Neutrophil (primary cell): ENCODE data around the gene SLAMF7.

ENCODE experiments used
- H3K27ac ChIP-seq: fragments of 200-600 bp; sonication (generic); 2 replicates; pipeline ENCODE4 v1.5.1; 2016; ENCODE audit warnings: mild to moderate bottlenecking, moderate library complexity
- H3K27me3 ChIP-seq: fragments of 200-600 bp; sonication (generic); 2 replicates; pipeline ENCODE4 v1.6.0; 2016; ENCODE audit warnings: mild to moderate bottlenecking
- H3K36me3 ChIP-seq: fragments of 200-600 bp; sonication (generic); 2 replicates; pipeline ENCODE4 v1.5.1; 2017
- H3K4me1 ChIP-seq, 2 experiments: fragments of 200-600 bp in 1 of 2; sonication (generic) in 1 of 2; 1 replicate in 1 of 2; 2 replicates in 1 of 2; pipeline versions ENCODE4 v1.5.1 to v1.6.1; 2013 to 2016; ENCODE audit warnings: low read depth in 1 of 2, low read length in 1 of 2, mild to moderate bottlenecking in 1 of 2, moderate library complexity in 1 of 2; ENCODE audit not compliant: control insufficient read depth in 1 of 2, insufficient read depth in 1 of 2
- H3K4me3 ChIP-seq, 2 experiments: fragments of 200-600 bp in 1 of 2; sonication (generic) in 1 of 2; 1 replicate in 1 of 2; 2 replicates in 1 of 2; pipeline ENCODE4 v1.5.1; 2013 to 2016; ENCODE audit warnings: low read depth in 1 of 2, low read length in 1 of 2, mild to moderate bottlenecking in 1 of 2, moderate library complexity in 1 of 2
- H3K9me3 ChIP-seq: fragments of 200-600 bp; sonication (generic); 2 replicates; pipeline ENCODE4 v1.5.1; 2016
- TF ChIP-seq, protein P1 (sequence below): fragments of 200-600 bp; sonication (generic); IDR thresholded peaks from 2 replicates; pipeline ENCODE4 v1.5.1; 2016; ENCODE audit warnings: antibody characterized with exemption

The SLAMF7 gene

DNA sequence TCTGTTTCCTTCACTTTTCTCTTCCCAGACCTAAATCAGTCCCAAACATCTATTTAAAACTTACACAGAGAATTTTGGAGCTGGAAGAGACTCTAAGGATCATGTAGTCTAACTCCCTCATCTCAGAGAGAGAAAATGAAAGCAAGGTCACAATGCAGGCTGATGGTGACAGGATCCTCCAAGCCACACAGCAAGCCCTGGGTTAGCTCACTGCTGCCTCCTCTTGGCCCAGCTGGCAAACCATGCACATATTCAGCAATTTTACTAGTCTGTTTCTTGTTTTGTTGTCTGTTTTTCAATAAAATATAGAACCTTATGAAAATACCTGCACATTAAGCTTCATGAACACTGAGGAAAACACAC is 29.2 kb downstream of the SLAMF7 start:
- H3K27me3 ChIP-seq, result no peaks in the 10 kb centered on the region
- H3K27ac ChIP-seq, result no peak overlapping the region
- H3K4me3 ChIP-seq, result no peak overlapping the region
- no peaks in the 10 kb centered on the region for H3K36me3 ChIP-seq
- H3K4me1 ChIP-seq, result peaks cover 6 to 7% of the 10 kb centered on the region in 2 experiments
- TF ChIP-seq, protein P1, sequence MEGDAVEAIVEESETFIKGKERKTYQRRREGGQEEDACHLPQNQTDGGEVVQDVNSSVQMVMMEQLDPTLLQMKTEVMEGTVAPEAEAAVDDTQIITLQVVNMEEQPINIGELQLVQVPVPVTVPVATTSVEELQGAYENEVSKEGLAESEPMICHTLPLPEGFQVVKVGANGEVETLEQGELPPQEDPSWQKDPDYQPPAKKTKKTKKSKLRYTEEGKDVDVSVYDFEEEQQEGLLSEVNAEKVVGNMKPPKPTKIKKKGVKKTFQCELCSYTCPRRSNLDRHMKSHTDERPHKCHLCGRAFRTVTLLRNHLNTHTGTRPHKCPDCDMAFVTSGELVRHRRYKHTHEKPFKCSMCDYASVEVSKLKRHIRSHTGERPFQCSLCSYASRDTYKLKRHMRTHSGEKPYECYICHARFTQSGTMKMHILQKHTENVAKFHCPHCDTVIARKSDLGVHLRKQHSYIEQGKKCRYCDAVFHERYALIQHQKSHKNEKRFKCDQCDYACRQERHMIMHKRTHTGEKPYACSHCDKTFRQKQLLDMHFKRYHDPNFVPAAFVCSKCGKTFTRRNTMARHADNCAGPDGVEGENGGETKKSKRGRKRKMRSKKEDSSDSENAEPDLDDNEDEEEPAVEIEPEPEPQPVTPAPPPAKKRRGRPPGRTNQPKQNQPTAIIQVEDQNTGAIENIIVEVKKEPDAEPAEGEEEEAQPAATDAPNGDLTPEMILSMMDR, result peak; percentile 65
- H3K9me3 ChIP-seq, result no peaks in the 10 kb centered on the region

DNA sequence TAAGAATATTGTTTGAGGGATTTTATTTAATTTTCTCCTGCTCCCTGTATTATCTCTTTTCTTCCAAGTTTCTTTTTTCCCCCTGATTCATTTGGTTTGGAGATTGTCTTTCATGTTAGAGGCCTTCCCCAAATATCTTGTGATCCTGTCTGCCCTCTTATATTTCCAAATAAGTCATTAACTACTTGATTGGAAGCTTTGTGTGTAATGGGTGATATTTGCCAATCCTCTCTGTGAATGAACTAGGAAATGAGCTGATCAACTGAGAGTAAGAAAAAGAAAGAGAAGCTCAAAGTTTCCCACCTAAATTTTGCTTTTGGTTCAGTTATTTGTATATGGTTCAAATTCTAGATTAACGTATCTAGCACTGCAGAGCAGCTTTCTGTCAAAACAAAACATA is 33.3 kb downstream of the SLAMF7 start:
- Histone ChIP-seq H3K4me3 (no peak overlapping the region), H3K27ac (no peak overlapping the region), H3K36me3 (no peaks in the 10 kb centered on the region), H3K9me3 (no peaks in the 10 kb centered on the region), H3K4me1 (peaks cover 6 to 7% of the 10 kb centered on the region in 2 experiments), H3K27me3 (no peaks in the 10 kb centered on the region)
- TF ChIP-seq, protein P1, result no peak

DNA sequence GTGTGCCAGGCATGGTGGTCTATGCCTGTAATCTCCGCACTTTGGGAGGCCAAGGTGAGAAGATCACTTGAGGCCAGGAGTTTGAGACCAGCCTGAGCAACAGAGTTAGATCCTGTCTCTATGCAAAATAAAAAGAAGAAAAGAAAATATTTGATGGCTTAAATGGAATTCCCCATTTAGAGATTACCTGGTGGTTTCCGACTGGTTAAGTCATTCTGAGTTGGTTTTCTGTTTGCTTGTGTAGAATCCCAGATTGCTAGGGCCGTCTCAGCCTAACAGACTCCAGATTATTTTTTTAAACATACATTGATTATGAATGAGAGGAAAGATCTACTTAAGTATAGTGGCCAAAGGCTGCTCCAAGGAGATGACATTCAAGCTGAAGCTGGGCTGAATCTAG is 34.0 kb downstream of the SLAMF7 start:
- TF ChIP-seq, protein P1, result no peak

DNA sequence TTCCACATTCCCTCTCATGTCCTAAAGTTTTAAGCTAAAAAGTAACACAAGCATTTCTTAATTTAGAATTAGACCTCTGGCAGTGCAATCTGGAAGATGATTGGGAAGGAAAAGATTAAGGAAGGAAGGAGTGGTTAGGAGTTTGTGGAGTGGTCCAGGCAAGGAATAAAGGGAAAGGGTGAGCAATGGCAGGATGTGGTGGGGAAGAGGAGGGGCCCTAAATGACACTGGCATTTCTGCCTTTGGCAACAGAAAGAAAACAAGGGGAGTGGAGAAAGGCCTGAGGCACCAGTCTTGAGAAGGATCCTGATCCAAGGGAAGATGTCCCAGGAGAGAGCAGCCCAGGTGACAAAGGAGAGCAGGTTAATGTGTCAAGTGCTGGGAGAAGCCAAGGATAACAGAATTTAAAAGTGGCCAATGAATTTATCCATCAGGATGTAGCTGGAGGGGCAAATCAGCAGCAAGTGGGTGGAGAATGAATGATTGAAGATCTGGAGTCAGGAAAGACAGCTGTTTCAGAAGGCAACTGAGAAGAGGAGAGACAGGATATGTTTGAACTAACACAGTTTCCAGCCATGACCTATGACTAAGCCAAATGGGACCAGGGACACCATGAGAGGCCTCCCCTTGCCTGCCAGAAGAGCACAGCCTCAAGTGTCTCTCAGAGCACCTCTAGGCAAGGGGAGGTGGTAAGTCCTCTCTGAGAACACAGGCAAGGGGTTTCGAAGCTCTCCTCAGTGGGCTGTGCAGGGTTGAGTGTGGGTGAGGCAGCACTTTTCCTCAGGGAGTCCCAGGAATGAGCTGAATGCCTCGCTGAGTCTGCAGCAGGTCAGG is 36.1 kb downstream of the SLAMF7 start:
- H3K9me3 ChIP-seq, result no peaks in the 10 kb centered on the region

More for the DNA sequence above, 34.0 kb downstream of the SLAMF7 start:
- no peaks in the 10 kb centered on the region for H3K36me3 ChIP-seq
- no peak overlapping the region for H3K27ac ChIP-seq
- no peaks in the 10 kb centered on the region for H3K9me3 ChIP-seq
- H3K27me3 ChIP-seq, result no peaks in the 10 kb centered on the region
- H3K4me1 ChIP-seq, result peaks cover 3% of the 10 kb centered on the region in 2 experiments
- H3K4me3 ChIP-seq, result no peak overlapping the region

DNA sequence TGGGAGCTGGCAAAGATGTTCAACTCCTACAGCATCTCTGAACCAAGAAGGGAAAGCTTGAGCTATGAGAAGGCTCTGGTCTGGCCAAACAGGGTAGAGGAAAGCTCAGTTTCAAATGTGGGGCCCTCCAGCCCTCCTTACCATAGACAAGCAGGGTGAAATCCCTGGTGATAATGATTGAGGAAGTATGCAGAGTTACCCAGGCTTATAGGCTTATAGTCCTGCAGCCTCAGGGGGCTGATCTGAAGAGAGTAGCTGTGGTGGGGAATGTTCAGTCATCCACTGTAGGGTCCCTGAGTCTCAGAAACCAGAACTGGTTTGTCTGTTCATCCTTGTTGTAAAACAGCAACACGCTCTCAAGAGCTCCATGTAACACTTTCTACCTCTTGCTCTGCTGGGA is 37.1 kb downstream of the SLAMF7 start:
- no peaks in the 10 kb centered on the region for H3K36me3 ChIP-seq
- no peaks in the 10 kb centered on the region for H3K9me3 ChIP-seq
- H3K4me3 ChIP-seq, result no peak overlapping the region
- no peaks in the 10 kb centered on the region for H3K27me3 ChIP-seq
- no peaks in the 10 kb centered on the region for H3K4me1 ChIP-seq
- H3K27ac ChIP-seq, result no peak overlapping the region
- TF ChIP-seq, protein P1, result no peak

More for the DNA sequence above, 36.1 kb downstream of the SLAMF7 start:
- Histone ChIP-seq H3K27me3 (no peaks in the 10 kb centered on the region), H3K4me1 (no peaks in the 10 kb centered on the region), H3K36me3 (no peaks in the 10 kb centered on the region), H3K4me3 (no peak overlapping the region), H3K27ac (no peak overlapping the region)
- TF ChIP-seq, protein P1, result no peak
